ENCODE data around the gene EPHA8. TPM values are rescaled to one million over a fixed set of nuclear protein-coding genes. Genes with fewer than 3 reads are reported as not detected.

Gene EPHA8
- total RNA-seq, 1 experiment from 2014 or later: 3.8 TPM

- DNase-seq (ENCODE audit: low spot score): no peak
- Mint-ChIP-seq H3K9me3 (no peaks in the 10 kb centered on the region), H3K27ac (no peak overlapping the region), H3K36me3 (peaks cover 61% of the 10 kb centered on the region), H3K27me3 (ENCODE audit: low read depth) (no peaks in the 10 kb centered on the region), H3K4me3 (no peak overlapping the region), H3K4me1 (no peaks in the 10 kb centered on the region)
- POLR2A ChIA-PET: no interaction called here
- TF ChIP-seq NR3C1 (CRISPR knock-in tag; conservative IDR thresholded peaks at IDR 0.05; ENCODE audit: low read depth) (no peak), HMGXB4 (CRISPR knock-in tag; IDR thresholded peaks at IDR 0.05) (no peak), TP53 (CRISPR knock-in tag; IDR thresholded peaks at IDR 0.05) (no peak), ZNF138 (CRISPR knock-in tag; conservative IDR thresholded peaks at IDR 0.05) (no peak), SP1 (CRISPR knock-in tag; conservative IDR thresholded peaks at IDR 0.05) (no peak), ZBTB43 (CRISPR knock-in tag; IDR thresholded peaks at IDR 0.05) (no peak), ZBTB21 (CRISPR knock-in tag; IDR thresholded peaks at IDR 0.05; ENCODE audit: borderline replicate concordance) (no peak), ZNF532 (CRISPR knock-in tag; IDR thresholded peaks at IDR 0.05; ENCODE audit: borderline replicate concordance) (no peak), EMX1 (CRISPR knock-in tag; IDR thresholded peaks at IDR 0.05) (no peak), ELF4 (CRISPR knock-in tag; IDR thresholded peaks at IDR 0.05; ENCODE audit: low read depth) (no peak)
- no peak for ATAC-seq
- CTCF ChIA-PET: no interaction called here
These were observed 46.2 kb upstream of the EPHA8 start for GRCh38 chr1:22516906-22517571.

- H3K9me3 Mint-ChIP-seq: no peaks in the 10 kb centered on the region
- no peak for TF ChIP-seq USF2 (CRISPR knock-in tag; IDR thresholded peaks at IDR 0.05)
- TF ChIP-seq RELA (CRISPR knock-in tag; IDR thresholded peaks at IDR 0.05; ENCODE audit: borderline replicate concordance): no peak
- TF ChIP-seq SP1 (CRISPR knock-in tag; conservative IDR thresholded peaks at IDR 0.05): no peak
- no peak for TF ChIP-seq FOXJ3 (CRISPR knock-in tag; IDR thresholded peaks at IDR 0.05; ENCODE audit: borderline replicate concordance)
- TF ChIP-seq ZNF317 (CRISPR knock-in tag; IDR thresholded peaks at IDR 0.05; ENCODE audit: borderline replicate concordance, low read depth): no peak
- TF ChIP-seq NFYB (CRISPR knock-in tag; conservative IDR thresholded peaks at IDR 0.05; ENCODE audit: low read depth): no peak
- TF ChIP-seq ZBTB43 (CRISPR knock-in tag; IDR thresholded peaks at IDR 0.05): no peak
- no peak for TF ChIP-seq ATF2 (CRISPR knock-in tag; IDR thresholded peaks at IDR 0.05; ENCODE audit: borderline replicate concordance, low read depth)
- TF ChIP-seq ZNF121 (CRISPR knock-in tag; IDR thresholded peaks at IDR 0.05): no peak
- no peak for TF ChIP-seq SMAD4 (CRISPR knock-in tag; IDR thresholded peaks at IDR 0.05)
- no peak for TF ChIP-seq E2F4 (CRISPR knock-in tag; IDR thresholded peaks at IDR 0.05; ENCODE audit: borderline replicate concordance, low read depth)
- TF ChIP-seq ZNF425 (CRISPR knock-in tag; conservative IDR thresholded peaks at IDR 0.05): no peak
- H3K27me3 Mint-ChIP-seq (ENCODE audit: low read depth): no peaks in the 10 kb centered on the region
- no peaks in the 10 kb centered on the region for H3K4me1 Mint-ChIP-seq
- ATAC-seq (no peak), DNase-seq (ENCODE audit: low spot score) (no peak)
- H3K4me3 Mint-ChIP-seq: no peak overlapping the region
- no peak overlapping the region for H3K27ac Mint-ChIP-seq
- ChIA-PET POLR2A (no interaction called here), CTCF (no interaction called here)
- peaks cover 60% of the 10 kb centered on the region for H3K36me3 Mint-ChIP-seq
These were observed 45.3 kb upstream of the EPHA8 start for GRCh38 chr1:22517956-22518355.
